HG03378 (cell line): ENCODE data around the gene PRKD2.
"Not testable (repeated sequence)": the region's sequence is repeated elsewhere in the genome, so short reads cannot be mapped to it uniquely, and the experiment has no call there.

Experiments
- ATAC-seq: cut with Tn5 transposase; IDR thresholded peaks from one replicate; pipeline ENCODE4 v1.9.1; 2021; ENCODE audit warnings: mild to moderate bottlenecking, moderate library complexity; ENCODE audit not compliant: unreplicated experiment

Gene PRKD2

DNA sequence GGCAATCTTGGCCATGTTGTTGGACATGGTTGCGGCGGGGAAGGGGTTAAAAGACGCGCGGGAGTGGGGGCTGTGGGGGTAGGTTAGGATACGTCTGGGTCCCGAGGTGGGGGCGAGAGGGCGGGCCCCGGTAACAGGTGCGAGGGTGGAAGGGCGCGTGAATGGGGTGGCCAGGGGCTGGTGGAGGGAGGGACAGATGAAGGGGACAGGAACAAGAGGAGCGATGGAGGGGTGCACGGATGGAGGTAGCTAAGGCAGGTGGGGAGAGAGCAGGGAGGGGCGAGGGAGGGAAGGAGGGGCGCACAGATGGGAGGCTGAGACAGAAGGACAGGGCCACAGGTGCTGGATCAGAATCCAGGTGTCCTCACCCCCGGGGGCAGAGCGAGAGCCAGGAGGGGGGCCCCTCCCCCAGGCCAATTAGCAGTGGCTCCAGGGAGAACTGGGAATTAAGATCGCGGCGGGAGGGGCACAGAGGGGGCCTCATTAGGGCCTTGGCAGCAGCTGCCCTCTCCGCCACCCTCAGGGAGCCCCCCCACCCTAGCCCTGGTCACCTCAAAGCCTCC, 82.2 kb downstream of the PRKD2 start:
- ATAC-seq: no peak

DNA sequence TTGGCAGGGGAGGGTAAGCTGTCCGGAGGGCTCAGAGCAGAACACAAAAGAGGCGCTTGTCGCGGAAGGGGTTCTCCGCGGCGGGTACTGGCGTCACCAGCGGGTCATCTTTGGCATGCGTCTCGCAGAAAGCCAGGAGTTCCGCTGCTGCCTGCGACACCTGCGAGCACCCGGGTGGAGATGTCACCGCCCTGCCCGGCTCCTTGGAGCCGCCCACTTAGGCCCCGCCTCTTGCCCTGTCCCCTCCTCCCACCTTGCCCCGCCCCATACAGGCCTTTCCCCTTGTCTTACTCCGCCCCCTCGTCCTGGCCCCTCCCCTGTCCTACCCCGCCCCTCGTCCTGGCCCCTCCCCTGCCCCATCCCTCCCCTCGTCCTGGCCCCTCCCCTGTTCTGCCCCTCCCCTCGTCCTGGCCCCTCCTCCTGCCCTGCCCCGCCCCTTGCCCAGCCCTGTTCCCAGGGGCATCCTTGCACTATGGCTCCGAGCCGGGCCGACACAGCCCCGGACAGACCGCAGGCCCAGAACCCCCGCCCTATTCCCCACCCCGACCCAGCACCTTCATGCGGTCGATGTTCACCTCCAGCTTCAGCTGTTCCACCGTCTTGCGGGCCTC, 82.8 kb downstream of the PRKD2 start:
- ATAC-seq: no peak

DNA sequence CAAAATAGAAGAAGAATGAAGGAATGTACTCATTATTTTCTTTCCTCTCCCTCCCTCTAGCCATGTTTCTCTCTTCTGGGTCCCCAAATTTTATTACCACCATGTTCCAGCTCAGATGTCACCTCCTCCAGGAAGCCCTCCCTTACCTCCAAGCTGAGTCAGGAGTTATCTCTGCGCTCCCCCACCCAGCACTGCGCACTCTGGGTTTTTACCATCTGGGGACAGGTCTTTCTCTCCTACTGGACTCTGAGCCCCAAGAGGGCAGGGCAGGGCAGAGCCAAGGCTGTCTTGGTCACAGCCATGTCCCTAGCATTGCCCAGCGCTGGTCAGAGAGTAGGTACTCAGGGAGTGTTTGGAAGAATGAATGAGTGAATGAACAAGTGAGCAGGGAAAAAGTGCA, 83.8 kb downstream of the PRKD2 start:
- ATAC-seq: no peak

DNA sequence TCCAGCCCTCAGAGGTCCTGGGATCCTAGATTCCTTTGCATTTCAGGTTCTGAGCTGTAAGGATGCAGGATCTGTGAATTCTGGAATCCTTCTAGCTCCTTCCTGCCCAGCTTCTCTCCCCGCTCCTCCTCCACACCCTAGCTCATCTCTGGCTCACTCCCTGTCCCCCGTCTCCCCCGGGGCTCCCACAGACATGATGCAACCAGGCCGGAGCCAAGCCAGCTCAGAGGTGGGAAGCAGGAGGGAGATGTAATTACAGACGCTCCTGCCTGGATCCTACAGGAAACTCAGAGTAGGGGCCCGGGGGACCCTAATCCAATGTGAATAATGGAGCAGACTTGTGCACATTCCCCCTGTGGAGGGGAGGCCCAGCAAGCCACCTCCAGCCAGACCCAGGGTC, 85.4 kb downstream of the PRKD2 start:
- no peak for ATAC-seq

DNA sequence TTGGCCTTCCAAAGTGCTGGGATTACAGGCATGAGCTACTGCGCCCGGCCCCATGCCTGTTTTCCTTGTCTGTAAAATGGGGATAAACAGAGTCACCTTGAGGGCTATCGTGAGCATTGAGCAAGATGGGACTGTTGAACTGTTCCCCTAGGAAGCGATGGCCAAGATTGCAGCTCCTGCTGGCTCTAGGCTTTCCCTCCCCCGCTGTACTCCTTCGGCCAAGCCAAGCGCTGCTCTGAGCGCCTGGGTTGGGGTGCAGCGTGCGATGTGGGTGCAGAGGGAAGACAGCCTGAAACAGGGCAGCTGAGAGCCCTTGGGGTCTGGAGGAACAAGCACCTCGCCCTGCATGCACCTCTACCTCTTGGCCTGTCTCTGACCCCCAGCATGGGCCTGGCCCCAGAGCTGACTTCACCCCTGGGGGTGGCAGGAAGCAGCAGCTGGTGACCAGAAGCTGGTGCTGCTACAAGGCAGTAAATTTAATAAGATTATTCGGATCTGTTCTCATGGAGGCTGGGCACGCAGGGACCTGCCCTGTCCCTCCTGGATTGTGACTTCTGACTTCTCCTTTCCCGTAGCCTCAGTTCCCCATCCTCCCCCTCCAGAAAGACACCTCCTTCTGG, 86.2 kb downstream of the PRKD2 start:
- no peak for ATAC-seq

DNA sequence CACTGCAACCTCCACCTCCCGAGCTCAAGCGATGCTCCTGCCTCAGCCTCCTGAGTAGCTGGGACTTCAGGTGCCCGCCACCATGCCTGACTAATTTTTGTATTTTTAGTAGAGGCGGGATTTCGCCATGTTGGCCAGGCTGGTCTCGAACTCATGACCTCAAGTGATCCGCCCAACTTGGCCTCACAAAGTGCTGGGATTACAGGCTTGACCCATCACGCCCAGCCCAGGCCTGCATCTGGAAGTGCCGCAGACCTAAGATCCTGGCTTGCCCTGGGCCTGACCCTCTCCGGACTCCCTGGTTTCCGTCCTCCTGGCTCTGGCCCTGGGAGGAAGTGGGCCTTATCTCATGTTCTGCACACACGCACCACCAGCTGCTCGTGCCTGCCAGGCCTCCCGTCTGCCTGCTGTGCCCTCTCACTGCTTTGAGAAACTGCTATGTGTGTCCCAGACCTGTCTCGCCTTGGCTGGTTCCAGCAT, 87.3 kb downstream of the PRKD2 start:
- ATAC-seq: no peak

DNA sequence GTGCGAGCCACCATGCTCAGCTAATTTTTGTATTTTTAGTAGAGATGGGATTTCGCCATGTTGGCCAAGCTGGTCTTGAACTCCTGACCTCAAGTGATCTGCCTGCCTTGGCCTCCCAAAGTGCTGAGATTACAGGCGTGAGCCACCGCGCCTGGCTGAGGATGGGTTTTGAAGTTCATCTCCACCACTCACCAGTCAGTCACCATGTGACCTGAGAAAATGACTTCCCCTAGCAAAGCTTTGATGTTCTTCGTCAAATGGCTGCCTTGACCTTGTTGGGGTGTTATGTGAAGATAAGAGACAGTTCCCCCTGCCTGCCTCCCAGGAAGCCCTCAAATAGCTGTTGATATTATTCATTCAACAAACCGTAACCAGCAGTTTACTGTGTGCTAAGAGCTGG, 87.9 kb downstream of the PRKD2 start:
- ATAC-seq: not testable (repeated sequence)

DNA sequence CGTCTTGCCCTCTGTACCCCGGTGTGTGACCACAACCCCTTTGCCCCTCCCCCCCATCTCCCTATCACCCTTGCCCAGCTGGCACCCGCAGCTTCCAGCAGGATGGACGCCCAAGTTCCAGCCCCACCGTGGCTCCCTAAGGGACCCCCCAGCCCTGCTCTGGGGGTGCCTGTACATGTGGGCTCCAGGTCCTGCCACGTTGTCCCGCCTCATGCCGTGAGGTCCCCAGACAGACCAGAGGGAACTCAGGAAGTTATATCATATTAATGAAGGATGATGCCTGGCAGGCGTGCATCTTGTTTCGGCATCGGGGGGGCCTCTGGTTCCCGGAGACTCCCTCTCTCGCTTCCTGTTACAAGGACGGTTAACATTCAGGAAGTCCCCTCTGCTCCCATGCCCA, 90.5 kb downstream of the PRKD2 start:
- no peak for ATAC-seq

DNA sequence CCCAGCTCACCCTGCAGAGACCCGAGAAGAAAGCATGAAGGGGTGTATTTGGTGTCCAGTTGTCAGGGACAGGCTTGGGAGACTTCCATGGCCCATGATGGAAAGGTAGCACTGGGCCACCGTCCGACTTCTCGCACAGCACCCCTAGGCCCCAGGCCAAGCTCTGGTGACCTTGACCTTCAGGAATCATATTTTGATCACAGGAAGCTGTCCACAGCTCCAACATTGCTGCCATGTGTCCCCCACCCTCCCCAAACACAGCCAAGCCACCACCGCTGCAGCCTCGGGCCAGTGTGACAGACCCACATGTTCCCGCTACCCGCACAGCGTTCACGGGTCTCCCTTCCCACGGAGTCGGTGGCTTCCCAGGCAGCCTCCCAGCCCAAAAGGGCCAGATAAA, 91.2 kb downstream of the PRKD2 start:
- no peak for ATAC-seq

DNA sequence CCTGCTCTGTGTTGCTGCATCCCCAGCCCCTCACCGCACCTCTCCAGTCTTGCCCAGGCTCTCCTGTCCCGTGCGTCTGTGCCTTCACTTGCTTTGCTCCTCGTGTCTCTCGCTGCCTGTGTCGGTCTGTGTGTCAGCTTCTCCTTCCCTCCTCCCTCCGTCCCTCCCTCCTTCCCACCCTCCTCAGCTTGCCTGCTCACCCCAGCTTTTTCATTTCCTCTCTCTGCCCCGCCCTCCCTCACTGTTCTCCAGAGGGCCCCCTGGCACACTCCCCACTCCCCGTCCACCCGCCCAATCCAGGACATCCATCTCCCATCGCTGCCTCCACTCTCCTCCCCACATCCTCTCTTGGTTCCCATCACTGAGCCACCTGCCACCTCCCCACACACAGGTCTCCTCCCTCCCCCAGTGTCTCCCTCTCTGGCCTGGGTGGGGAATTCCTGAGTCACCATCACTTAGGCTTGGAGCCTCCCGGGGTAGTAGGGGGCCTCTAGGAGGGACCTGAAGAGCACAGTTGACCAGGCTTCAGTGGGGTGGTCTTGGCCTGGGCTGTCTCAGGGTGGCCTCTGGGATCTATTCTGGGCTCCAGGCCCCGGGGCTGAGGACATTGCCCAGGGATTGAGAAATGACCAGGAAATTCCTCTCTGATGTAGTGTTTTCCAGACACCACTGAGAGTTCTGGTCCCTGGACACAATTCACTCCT, 91.8 kb downstream of the PRKD2 start, which contains the start of gene PTGIR:
PTGIR (minus strand) TSS at position 132 of the 704 bp plus-strand sequence. CDS start 864 bp downstream, outside the sequence.
- ATAC-seq: no peak
